ENCODE results near the gene PDIA2.
"Not testable (repeated sequence)": the region's sequence is repeated elsewhere in the genome, so short reads cannot be mapped to it uniquely, and the experiment has no call there.

Gene PDIA2

DNA sequence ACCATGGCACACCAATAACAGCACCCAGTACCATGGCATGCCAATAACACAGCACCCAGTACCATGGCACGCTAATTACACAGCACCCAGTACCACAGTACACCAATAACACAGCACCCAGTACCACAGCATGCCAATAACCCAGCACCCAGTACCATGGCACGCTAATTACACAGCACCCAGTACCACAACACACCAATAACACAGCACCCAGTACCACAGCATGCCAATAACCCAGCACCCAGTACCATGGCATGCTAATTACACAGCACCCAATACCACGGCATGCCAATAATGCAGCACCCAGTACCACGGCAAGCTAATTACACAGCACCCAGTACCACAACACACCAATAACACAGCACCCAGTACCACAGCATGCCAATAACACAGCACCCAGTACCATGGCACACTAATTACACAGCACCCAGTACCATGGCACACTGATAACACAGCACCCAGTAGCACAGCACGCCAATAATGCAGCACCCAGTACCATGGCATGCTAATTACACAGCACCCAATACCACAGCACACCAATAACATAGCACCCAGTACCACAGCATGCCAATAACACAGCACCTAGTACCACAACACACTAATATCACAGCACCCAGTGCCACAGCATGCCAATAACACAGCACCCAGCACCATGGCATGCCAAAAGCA, 51.3 kb downstream of the PDIA2 start:
- DNase-seq = not testable (repeated sequence)

DNA sequence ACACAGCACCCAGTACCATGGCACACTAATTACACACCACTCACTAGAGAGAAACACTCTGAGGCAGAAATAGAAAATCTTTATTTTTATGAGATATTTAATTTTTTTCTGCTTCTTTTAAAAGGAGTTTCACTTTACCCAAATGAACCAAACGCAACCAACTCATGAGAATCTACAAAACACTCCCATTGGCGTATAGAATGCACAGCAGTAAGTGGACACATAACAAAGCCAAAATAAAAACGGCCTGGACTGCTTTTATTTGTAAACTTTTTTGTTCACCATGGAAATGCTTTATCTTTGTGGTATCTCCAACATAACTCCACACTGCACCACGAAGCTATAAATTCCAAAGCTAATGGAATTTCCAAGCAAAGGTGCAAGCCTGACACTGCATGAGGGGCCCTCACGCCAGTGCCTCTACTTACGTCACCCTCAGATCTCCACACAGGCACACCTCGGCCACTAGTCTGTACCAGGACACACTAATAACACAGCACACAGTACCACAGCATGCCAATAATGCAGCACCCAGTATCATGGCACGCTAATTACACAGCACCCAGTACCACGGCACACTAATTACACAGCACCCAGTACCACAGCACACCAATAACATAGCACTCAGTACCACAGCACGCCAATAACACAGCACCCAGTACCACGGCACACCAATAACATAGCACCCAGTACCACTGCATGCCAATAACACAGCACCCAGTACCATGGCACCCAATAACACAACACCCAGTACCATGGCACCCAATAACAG, 52.1 kb downstream of the PDIA2 start:
- not testable (repeated sequence) for DNase-seq

DNA sequence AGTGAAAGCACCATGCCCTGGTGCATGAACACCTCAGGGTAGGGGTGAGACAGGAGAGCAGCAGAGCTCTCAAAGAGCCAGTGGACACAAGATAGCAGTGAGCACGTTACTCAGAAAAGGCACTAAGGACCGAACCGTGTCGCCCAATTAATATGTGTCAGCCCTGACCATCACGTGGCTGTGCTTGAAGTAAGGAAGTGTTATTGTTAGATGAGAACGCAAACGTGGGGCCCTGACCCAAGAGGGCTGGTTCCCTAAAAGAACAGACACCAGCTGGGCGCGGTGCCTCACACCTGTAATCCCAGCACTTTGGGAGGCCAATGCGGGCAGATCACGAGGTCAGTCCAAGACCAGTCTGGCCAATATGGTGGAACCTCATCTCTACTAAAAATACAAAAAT, 53.3 kb downstream of the PDIA2 start:
- no peak for DNase-seq
